ENCODE data around the gene PGC.

The PGC gene

GRCh38 chr6:41743406-41744235 is 3.6 kb downstream of the PGC start:
- no peak for DNase-seq

- no peak for DNase-seq
Observed at GRCh38 chr6:41741625-41742490, 5.3 kb downstream of the PGC start.

DNA sequence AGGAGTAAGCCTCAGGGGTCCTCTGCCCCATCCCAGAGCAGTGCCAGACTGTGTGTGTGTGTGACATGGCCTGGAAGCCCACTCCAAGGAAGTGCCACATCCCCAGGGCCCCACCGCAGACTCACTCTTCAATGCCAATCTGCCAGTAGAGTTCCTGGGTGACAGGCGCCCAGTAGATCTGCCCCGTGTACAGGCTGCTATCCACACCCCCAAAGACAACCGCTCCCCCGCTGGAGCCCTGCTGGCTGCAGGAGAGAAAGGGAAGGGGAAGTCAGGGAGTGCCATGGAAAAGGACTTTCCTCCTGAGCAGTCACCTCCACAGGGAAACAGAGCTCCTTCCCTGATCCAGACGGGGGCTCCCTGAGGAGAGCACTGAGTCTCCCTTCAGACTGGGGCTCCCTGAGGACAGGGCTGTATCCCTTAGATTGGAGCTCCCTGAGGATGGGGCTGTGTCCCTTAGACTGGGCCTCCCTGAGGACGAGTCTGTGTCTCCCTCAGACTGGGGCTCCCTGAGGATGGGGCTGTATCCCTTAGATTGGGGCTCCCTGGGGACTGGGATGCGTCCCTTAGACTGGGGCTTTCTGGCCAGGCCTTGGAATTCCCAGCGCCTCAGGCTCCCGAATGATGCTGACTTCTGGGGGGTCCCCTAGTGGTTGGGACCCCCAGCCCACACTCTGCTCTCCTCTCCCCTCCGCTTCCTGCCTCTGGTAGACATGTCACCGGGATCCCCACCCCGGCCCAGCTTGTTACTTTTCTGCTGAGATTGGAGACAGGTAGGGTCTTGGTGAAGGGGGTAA is 6.6 kb downstream of the PGC start:
- no peak for DNase-seq

GRCh38 chr6:41739041-41739440 is 8.2 kb downstream of the PGC start:
- DNase-seq, result no peak

DNA sequence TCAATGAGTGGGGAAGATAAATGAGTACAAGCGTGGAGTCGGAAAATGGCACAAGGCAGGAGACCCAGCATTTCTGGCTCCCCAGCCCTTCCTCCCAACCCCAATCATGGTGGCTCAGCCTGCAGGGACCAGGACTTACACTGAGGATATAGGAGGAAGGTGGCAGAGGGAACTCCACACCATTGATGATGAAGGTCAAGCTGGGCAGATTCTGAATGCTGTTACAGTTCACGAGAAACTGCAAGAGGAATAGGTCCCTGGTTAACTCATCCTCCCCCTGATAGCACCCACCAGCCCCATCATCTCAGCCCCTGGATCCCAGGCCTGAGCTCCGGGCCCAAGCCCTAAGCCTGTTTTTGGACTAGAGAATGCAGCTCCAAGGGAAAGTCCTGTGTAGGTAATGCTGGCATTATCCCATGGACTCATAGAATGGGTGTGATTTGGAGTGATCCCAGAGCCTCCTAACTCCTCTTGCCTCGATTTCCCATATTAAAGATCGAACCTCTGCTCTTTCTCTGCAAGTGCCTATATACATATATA is 9.5 kb downstream of the PGC start:
- no peak for DNase-seq

DNA sequence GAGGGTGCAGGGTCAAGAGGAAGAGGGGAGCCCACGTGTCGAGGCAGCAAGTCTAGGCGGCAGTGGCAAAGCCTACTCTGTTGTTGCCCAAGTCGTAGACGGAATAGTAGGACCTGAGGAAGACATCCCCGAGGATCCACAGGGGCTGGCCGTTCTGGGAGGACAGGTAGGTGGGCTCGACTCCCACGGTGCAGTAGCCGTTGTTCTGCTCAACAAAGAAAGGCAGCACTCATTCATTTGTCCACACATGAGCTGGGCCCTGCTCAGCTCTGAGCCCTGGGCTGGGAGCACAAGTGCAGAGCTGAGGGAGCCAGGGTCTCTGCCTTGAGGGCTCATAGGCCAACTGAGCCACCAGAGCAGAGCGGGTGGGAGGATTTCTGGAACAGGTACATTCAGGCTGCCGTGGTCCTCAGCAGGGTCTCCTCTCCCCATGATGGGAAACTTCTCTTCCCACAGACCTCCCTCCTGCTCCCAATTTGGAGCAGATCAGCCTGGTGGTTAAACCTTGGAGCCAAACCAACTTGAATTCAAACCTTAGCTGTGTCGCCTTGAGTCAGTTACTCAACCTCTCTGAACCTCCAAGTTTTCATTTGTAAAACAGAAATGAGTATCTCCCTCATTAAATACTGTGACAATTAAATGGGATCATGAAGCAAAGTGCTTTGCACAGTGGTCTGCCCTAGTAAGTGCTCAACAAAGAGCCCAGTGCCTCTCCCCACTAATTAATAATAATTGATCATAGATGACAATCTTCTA is 10.2 kb downstream of the PGC start:
- DNase-seq, result no peak

- no peak for DNase-seq
Observed at GRCh38 chr6:41736186-41736733, 10.9 kb downstream of the PGC start.

- DNase-seq, result peak; percentile 91
Observed at GRCh38 chr6:41735427-41736185, 11.6 kb downstream of the PGC start, which contains the start of gene TFEB. Gene TFEB, minus strand, starts transcription at chr6:41735608. Its CDS starts 44,395 bp downstream, at chr6:41691213.

- peak; percentile 52 for DNase-seq
Observed at GRCh38 chr6:41734666-41735426, 12.4 kb downstream of the PGC start.

DNA sequence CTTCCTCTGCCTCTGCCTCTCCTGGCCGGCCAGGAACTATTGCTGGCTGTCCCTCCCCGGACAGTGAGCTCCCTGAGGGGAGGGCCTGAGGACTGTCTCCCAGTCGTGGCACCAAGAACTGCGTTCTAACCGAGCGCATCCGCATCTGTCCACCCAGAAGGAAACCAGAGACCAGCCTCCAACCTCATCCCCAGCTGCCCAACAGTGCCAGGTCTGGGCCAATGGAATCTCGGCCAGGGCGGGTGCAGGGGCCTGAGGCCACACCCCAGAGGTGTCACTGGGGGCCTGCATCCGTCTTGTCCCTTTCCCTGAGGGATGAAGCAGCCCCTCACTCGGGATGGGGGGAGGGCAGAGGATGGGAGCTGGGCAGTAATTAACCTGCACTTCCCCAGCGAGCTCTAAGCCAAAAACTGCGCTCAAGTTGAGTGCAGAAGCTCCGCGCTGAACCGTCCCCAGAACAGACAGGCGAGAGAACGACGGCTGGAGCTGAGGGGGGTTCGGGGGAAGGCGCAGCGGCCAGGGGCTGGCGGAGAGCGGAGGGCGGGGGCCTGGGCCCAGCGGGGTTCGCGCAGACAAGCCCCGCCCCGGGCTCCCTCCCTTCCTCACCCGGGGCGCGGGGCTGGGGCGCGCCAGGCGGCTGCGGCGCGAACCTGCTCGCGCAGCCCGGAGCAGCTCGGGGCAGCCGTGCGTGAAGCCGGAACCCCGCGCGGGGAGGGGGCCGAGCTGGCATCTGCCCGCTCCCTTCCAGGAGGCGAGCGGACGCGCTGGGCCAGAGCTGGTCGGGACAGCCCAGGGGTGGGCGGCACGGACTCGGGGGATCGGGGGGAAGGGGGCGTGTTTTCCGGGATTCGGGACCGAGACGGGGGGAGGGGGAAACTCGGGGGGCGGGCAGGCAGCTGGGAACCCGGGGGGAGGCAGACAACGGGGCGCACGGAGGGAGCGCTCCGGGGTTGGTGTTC is 13.2 kb downstream of the PGC start:
- peak; percentile 40 for DNase-seq

GRCh38 chr6:41733360-41733706 is 13.9 kb downstream of the PGC start:
- DNase-seq, result no peak

DNA sequence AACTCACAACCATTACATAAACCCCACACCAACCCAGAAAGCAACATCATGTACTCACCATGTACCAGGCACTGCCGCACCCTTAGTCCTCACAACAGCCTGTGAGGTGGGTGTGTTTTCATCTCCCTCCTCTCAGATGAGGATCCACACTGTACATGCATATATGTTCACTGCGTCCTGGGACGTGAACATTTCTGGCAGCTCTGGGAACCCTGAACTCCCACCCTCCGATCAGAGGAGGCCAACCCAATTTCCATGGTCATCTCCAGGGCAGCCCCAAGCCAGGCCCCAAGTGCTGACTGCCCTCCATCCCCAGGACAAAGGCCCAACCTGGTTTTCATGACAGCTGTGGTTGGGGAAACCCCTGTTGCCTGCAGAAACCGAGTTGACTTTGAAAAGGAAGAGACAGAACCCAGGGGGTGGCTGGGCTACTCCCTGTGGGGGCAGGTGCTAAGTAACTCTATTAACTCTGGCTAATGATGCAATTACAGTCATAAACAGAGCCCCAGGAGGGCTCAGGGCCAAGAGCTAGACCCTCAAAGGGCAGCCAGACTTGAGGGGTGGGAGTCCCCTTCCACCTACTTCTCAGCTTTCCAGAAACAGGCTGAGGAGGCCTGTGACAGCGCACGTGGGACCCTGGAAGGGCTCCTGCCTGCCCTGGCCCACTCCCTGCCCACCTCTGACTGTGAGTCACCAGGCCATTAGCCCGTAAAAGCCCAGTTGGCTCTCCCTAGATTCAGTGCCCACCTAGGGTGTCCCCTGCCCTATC is 14.4 kb downstream of the PGC start:
- peak; percentile 49 for DNase-seq

- DNase-seq, result no peak
Observed at GRCh38 chr6:41732149-41732548, 15.0 kb downstream of the PGC start.

- no peak for DNase-seq
Observed at GRCh38 chr6:41731561-41732086, 15.6 kb downstream of the PGC start.

GRCh38 chr6:41730531-41731436 is 16.4 kb downstream of the PGC start:
- no peak for DNase-seq

DNA sequence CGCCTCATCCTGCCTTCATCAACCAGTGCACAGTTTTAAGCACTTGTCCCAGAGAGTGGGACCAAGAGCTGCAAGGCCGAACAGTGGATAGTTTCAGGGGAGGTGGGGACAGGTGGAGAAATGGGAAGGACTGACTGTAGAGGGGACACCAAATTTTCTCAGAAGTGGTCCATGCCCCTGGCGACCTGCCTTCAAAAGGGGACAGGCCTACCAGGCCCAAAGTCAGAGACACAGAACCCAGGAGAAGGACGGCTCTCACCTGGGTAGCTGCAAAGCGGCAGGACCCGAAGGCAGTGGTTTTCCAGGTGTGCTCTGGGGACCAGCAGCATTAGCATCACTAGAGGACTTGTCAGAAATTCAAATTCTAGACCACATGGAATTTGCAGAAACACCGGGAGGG is 17.6 kb downstream of the PGC start:
- no peak for DNase-seq

- DNase-seq, result no peak
Observed at GRCh38 chr6:41728954-41729353, 18.2 kb downstream of the PGC start.
